GM12864 (cell line): Measurements from ENCODE around the gene LRIG1.

Source experiments
- DNase-seq: peaks from one replicate; pipeline ENCODE4 v3.0.0-alpha.2; 2011; ENCODE audit warnings: low read depth
- H3K4me3 ChIP-seq: 2 replicates; pipeline ENCODE4 v1.5.1; 2011; ENCODE audit warnings: mild to moderate bottlenecking, low read depth, low read length, control low read depth
- CTCF ChIP-seq: IDR thresholded peaks from 2 replicates; pipeline ENCODE4 v1.5.1; 2011; ENCODE audit warnings: low read depth, mild to moderate bottlenecking, moderate library complexity, low read length, control low read depth, inconsistent platforms; ENCODE audit errors: missing control alignments

LRIG1 gene

GRCh38 chr3:66348704-66349103 lies 152.1 kb downstream of the LRIG1 start:
- DNase-seq, result no peak
- no peak overlapping the region for H3K4me3 ChIP-seq
- no peak for TF ChIP-seq CTCF

- DNase-seq, result no peak
- no peak for TF ChIP-seq CTCF
- no peak overlapping the region for H3K4me3 ChIP-seq
These were observed 155.8 kb downstream of the LRIG1 start for GRCh38 chr3:66344848-66345578.

- no peak for TF ChIP-seq CTCF
- H3K4me3 ChIP-seq, result no peak overlapping the region
- no peak for DNase-seq
These were observed 156.4 kb downstream of the LRIG1 start for GRCh38 chr3:66344391-66344811.

- no peak for DNase-seq
- no peak for TF ChIP-seq CTCF
- H3K4me3 ChIP-seq, result no peak overlapping the region
These were observed 158.0 kb downstream of the LRIG1 start for GRCh38 chr3:66342717-66343356.

GRCh38 chr3:66338927-66339326 lies 161.9 kb downstream of the LRIG1 start:
- DNase-seq, result no peak
- no peak for TF ChIP-seq CTCF
- no peak overlapping the region for H3K4me3 ChIP-seq

- no peak overlapping the region for H3K4me3 ChIP-seq
- no peak for TF ChIP-seq CTCF
- DNase-seq, result no peak
These were observed 164.5 kb downstream of the LRIG1 start for GRCh38 chr3:66336333-66336766.
